ENCODE measurements around the gene SPRR1B.

Gene SPRR1B

GRCh38 chr1:153058154-153058553 is 27.2 kb downstream of the SPRR1B start:
- Histone ChIP-seq H3K4me1 (ENCODE audit: insufficient read depth, low read length) (no peaks in the 10 kb centered on the region), H3K4me3 (ENCODE audit: low read length) (no peak overlapping the region), H3K9me3 (ENCODE audit: low read length) (no peaks in the 10 kb centered on the region), H2AFZ (ENCODE audit: low read depth, low read length) (no peak overlapping the region), H3K36me3 (ENCODE audit: insufficient read depth, low read length) (no peaks in the 10 kb centered on the region), H3K27me3 (ENCODE audit: insufficient read depth, low read length) (no peaks in the 10 kb centered on the region)

GRCh38 chr1:153058826-153059784 is 28.1 kb downstream of the SPRR1B start:
- Histone ChIP-seq H3K27me3 (ENCODE audit: insufficient read depth, low read length) (no peaks in the 10 kb centered on the region), H3K36me3 (ENCODE audit: insufficient read depth, low read length) (no peaks in the 10 kb centered on the region), H3K4me1 (ENCODE audit: insufficient read depth, low read length) (no peaks in the 10 kb centered on the region), H2AFZ (ENCODE audit: low read depth, low read length) (no peak overlapping the region), H3K9me3 (ENCODE audit: low read length) (no peaks in the 10 kb centered on the region), H3K4me3 (ENCODE audit: low read length) (no peak overlapping the region)

- Histone ChIP-seq H3K4me1 (ENCODE audit: insufficient read depth, low read length) (no peaks in the 10 kb centered on the region), H3K4me3 (ENCODE audit: low read length) (no peak overlapping the region), H3K27me3 (ENCODE audit: insufficient read depth, low read length) (no peaks in the 10 kb centered on the region), H2AFZ (ENCODE audit: low read depth, low read length) (no peak overlapping the region), H3K9me3 (ENCODE audit: low read length) (no peaks in the 10 kb centered on the region), H3K36me3 (ENCODE audit: insufficient read depth, low read length) (no peaks in the 10 kb centered on the region)
Measured at GRCh38 chr1:153070243-153070642, 39.2 kb downstream of the SPRR1B start.

GRCh38 chr1:153071511-153071910 is 40.5 kb downstream of the SPRR1B start, which contains the start of gene SPRR2B:
Gene SPRR2B, minus strand, starts transcription at chr1:153071611. Its CDS starts 772 bp downstream, at chr1:153070839.
- Histone ChIP-seq H3K4me3 (ENCODE audit: low read length) (no peak within 1 kb of the TSS), H3K9me3 (ENCODE audit: low read length) (no peaks in the 10 kb centered on the region), H3K27me3 (ENCODE audit: insufficient read depth, low read length) (no peaks in the 10 kb centered on the region), H2AFZ (ENCODE audit: low read depth, low read length) (no peak within 1 kb of the TSS), H3K4me1 (ENCODE audit: insufficient read depth, low read length) (no peaks in the 10 kb centered on the region), H3K36me3 (ENCODE audit: insufficient read depth, low read length) (no peaks in the 10 kb centered on the region)

- H3K4me1 ChIP-seq (ENCODE audit: insufficient read depth, low read length), result no peaks in the 10 kb centered on the region
- no peaks in the 10 kb centered on the region for H3K27me3 ChIP-seq (ENCODE audit: insufficient read depth, low read length)
- H3K4me3 ChIP-seq (ENCODE audit: low read length), result no peak overlapping the region
- H3K36me3 ChIP-seq (ENCODE audit: insufficient read depth, low read length), result no peaks in the 10 kb centered on the region
- no peaks in the 10 kb centered on the region for H3K9me3 ChIP-seq (ENCODE audit: low read length)
- H2AFZ ChIP-seq (ENCODE audit: low read depth, low read length), result no peak overlapping the region
Measured at GRCh38 chr1:153072806-153073726, 42.1 kb downstream of the SPRR1B start.

GRCh38 chr1:153081736-153082135 is 50.7 kb downstream of the SPRR1B start:
- Histone ChIP-seq H3K27me3 (ENCODE audit: insufficient read depth, low read length) (no peaks in the 10 kb centered on the region), H2AFZ (ENCODE audit: low read depth, low read length) (no peak overlapping the region), H3K36me3 (ENCODE audit: insufficient read depth, low read length) (no peaks in the 10 kb centered on the region), H3K4me1 (ENCODE audit: insufficient read depth, low read length) (no peaks in the 10 kb centered on the region), H3K9me3 (ENCODE audit: low read length) (no peaks in the 10 kb centered on the region), H3K4me3 (ENCODE audit: low read length) (no peak overlapping the region)
